GM04503 (cell line): Measurements from ENCODE around the gene HNRNPH1.
A peak's percentile ranks its signal among the peaks of the same experiment; 100 is the strongest.
"Not testable (repeated sequence)": the region's sequence is repeated elsewhere in the genome, so short reads cannot be mapped to it uniquely, and the experiment has no call there.

Experiments
- DNase-seq: peaks from one replicate; pipeline ENCODE4 v3.0.0-alpha.2; 2012; ENCODE audit warnings: low read depth

HNRNPH1 gene

GRCh38 chr5:179623003-179623905 is at the start of gene HNRNPH1:
Gene HNRNPH1, minus strand, starts transcription at chr5:179623671. Its CDS starts 538 bp downstream, at chr5:179623133.
- DNase-seq, result peak; percentile 81

- peak; percentile 28 for DNase-seq
Observed at GRCh38 chr5:179668391-179668790, 44.9 kb upstream of the HNRNPH1 start.

- DNase-seq, result not testable (repeated sequence)
Observed at GRCh38 chr5:179661647-179662046, 38.2 kb upstream of the HNRNPH1 start.

- peak; percentile 29 for DNase-seq
Observed at GRCh38 chr5:179658179-179658856, 34.8 kb upstream of the HNRNPH1 start.

- DNase-seq, result not testable (repeated sequence)
Observed at GRCh38 chr5:179657302-179658178, 34.1 kb upstream of the HNRNPH1 start.

- DNase-seq, result not testable (repeated sequence)
Observed at GRCh38 chr5:179653135-179653534, 29.7 kb upstream of the HNRNPH1 start.

- not testable (repeated sequence) for DNase-seq
Observed at GRCh38 chr5:179650245-179650644, 26.8 kb upstream of the HNRNPH1 start.

- DNase-seq, result not testable (repeated sequence)
Observed at GRCh38 chr5:179649166-179649703, 25.8 kb upstream of the HNRNPH1 start.

GRCh38 chr5:179648410-179648809 is 24.9 kb upstream of the HNRNPH1 start:
- no peak for DNase-seq

GRCh38 chr5:179644766-179645165 is 21.3 kb upstream of the HNRNPH1 start:
- not testable (repeated sequence) for DNase-seq

- DNase-seq, result not testable (repeated sequence)
Observed at GRCh38 chr5:179643141-179643920, 19.9 kb upstream of the HNRNPH1 start.

- not testable (repeated sequence) for DNase-seq
Observed at GRCh38 chr5:179642626-179643025, 19.2 kb upstream of the HNRNPH1 start.

GRCh38 chr5:179641745-179642144 is 18.3 kb upstream of the HNRNPH1 start:
- not testable (repeated sequence) for DNase-seq

GRCh38 chr5:179639296-179639695 is 15.8 kb upstream of the HNRNPH1 start:
- not testable (repeated sequence) for DNase-seq

GRCh38 chr5:179634370-179635172 is 11.1 kb upstream of the HNRNPH1 start:
- DNase-seq, result not testable (repeated sequence)

GRCh38 chr5:179633501-179634369 is 10.3 kb upstream of the HNRNPH1 start:
- not testable (repeated sequence) for DNase-seq

- no peak for DNase-seq
Observed at GRCh38 chr5:179624841-179625271, 1.4 kb upstream of the HNRNPH1 start.

- DNase-seq, result peak; percentile 64
Observed at GRCh38 chr5:179623906-179624741, 653 bp upstream of the HNRNPH1 start.
